GM18870 (cell line): ENCODE measurements around the gene TBC1D19.

Source experiments
- ATAC-seq: cut with Tn5 transposase; IDR thresholded peaks from one replicate; pipeline ENCODE4 v1.9.1; 2021; ENCODE audit warnings: moderate library complexity; ENCODE audit not compliant: unreplicated experiment

TBC1D19 gene

DNA sequence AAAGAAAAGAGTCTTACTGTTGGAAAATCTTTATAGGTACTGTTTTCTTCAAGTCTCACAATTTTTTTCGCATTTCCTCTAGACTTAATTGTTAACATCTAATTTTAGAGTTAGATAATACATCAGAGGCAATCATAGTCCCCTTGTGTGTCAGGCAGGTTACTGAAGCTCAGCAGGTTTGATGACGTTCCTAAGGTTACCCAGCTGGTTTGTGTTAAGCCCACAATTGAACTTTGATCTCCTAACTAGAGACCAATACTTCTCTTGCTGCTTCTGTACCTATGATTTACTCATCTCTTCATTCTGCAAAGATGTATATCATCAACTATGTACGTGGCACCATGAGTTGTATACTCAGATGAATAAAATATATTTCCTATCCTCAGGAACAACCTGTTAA, 145.1 kb downstream of the TBC1D19 start:
- no peak for ATAC-seq

DNA sequence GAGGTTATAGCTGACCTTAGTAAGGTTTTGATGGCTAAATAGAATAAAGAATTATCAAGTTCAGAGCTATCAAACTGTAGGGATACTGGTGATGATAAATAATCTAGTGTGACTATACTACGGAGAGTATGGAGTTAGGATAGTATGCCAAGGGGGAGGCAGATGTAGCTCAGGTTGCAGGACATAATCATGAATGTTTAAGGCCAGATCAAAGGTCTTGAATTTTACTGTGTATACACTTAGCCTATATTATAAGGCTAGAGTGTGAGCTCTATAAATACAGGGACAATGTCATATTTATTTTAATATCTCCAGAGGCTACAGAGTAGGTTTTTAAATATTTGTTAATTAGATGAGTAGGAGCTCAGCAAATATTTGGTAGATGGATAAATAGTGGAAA, 145.7 kb downstream of the TBC1D19 start:
- ATAC-seq, result no peak

DNA sequence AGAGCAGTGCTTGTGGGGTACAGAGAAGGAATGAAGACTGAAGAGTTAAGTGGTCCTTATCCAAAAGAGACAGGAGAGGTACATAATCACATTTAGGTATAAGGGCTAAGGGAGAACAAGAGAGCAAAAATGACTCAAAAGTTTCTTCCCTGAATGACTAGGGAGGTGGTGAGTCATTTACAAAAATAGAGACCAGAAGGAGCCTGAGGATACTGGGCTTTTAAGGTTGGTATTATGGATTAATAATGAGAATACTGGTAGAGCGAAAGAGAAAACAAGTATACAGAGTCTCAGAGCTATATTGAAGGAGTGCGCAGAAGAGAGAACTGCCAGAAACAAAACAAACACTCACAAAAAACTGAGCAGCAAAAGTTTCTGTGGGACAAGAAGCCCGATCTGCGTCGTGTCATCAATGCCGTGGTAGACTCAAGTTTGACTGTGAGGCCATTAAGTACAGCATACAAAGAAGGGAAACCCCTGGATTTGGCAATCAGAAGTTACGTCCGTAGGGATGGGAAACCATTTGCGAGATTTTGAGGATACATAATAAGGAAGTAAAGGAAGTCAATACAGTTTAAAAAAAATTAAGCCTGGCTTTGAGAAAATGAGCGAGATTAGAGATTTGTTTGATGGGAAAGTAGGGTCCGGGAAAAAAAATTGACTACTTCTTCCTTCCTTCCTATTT, 147.6 kb downstream of the TBC1D19 start:
- ATAC-seq, result peak; percentile 99

DNA sequence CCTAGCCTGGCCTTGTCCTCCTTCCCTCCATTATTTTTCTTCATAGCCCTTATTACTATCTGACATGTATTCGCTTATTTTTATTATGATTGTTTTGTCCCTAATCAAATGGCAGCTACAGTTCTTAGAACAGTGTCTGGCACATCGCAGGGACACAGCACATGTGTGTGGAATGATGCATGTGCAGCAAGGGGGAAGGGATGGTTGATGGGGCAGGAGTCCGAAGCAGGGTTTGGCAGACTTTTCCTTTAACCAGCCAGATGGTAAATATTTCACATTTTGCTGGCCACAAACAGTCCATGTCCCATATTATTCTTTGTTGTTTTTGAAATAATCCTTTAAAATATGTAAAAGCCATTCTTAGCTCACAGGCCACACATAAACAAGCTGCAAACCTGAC, 148.5 kb downstream of the TBC1D19 start:
- no peak for ATAC-seq

DNA sequence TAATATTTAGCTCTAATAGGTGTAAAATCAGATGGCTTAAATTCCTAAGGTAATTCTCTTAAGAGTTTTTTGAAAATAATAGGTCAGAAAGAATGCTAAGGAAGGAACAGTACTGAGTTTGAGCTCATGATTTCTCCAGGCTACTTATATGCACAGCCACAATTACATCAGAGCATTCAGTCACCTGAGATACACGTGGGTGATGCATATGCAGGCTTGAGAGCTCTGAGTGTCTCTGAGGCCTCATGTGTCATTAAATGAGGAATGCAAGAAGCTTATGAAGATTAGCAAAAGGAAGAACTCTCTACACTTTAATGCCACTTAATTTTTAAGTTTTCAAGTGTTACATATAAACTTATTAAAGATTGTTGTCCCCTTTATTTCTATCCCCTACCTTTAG, 152.7 kb downstream of the TBC1D19 start:
- ATAC-seq, result no peak

DNA sequence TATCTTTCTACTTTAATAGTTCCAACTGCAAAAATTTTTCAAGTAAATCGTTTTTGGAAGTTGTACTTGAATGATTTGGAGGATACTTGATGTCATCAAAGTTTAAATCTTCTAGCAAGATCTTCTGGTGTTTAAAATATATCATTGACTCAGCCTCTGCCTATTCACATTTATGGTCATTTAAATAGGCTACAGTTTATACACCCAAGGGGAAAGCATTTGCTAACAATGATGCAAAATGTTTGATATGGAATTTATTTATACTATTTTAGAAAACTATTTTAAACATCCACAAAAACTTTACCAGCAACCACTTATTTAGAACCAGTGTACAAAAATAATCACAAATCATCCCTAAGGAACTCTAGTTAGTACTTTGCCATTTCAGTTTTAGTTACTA, 153.5 kb downstream of the TBC1D19 start:
- no peak for ATAC-seq

DNA sequence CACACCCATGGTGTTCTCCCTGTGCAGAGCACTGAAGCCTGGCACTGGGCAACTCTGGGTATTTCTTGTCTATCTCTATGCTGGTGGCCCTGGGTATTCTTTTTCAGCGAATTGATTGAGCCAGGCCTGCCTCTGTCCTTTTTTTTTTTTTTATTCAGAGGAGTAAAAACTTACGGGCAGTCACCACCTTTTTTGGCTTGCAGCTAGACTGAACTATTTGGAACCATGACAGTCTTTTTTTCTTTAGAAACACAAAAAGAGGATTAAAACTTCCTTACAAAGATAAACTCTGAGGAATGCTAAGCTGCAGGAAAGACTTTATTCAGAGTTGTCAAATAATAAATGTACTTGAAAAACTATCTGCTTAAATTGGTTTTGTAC, 157.6 kb downstream of the TBC1D19 start:
- ATAC-seq, result no peak

DNA sequence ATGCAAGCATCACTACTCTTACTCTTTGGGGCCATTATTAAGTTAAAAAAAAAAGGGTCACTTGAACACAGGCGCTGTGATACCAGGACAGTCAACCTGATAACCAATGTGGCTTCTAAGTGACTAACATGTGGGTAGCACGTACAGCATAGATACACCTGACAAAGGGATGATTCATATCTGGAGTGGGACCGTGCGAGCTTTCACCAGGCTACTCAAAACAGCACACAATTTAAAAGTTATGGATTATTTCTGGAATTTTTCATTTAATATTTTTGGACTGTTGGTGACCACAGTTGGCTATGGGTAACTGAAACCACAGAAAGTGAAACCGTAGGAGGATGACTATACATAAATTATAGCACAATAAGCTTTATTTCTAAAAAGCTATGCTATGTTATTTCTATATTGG, 162.9 kb downstream of the TBC1D19 start:
- ATAC-seq, result peak; percentile 99

DNA sequence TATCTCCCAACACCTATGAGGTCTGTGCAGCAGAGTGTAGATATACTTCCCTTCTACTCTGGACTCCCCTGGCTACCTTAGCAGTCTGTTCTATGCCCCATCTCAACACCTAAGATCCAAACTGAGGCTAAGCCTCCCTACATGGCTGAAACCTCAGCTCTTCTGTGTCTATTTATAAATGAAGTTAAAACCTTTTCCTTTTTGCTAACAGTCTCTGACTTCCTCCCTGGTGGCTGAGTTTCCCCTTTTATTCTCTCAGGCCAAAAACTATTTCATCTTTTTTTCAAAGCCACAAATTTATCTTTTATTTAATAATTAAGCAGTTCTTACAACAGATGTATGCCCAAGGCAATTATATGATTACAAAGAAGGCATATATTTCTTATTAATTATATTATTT, 164.9 kb downstream of the TBC1D19 start:
- ATAC-seq, result no peak

DNA sequence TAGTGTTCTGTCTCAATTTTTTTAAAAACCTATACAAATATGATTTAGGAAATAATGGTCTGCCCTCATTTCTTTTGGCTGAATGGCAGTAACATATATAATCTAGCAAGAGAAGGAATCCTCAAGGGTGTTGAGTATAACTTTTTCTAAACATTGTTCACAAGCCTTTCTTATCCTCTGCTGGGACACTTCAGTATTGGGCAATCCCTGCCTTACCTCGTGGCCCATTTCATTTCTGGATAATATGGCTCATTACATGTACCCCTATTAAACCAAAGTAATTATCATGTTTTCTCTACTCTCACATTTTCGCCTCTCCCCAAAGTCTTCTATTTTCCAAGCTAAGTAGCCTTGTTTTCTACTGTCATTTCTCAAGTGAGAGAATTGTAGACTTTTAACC, 166.0 kb downstream of the TBC1D19 start:
- ATAC-seq, result no peak

DNA sequence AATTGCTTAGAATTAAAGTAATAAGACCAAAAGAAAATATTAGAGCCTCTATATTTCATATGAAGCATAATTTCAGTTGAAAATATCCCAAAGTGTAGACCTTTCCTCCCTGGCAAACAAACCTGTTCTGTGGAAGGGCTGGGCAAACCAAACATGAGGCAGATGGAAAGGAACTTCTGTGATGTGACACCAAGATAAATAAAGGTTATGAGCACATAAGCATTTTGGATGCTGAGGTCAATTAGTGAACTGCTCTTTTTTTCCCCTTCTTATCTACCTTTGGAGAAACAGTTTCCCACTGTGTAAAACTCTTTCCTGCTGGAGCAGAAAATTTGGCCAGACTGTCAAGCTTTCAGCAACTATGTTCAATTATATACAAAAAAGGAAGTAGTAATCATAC, 167.1 kb downstream of the TBC1D19 start:
- no peak for ATAC-seq

DNA sequence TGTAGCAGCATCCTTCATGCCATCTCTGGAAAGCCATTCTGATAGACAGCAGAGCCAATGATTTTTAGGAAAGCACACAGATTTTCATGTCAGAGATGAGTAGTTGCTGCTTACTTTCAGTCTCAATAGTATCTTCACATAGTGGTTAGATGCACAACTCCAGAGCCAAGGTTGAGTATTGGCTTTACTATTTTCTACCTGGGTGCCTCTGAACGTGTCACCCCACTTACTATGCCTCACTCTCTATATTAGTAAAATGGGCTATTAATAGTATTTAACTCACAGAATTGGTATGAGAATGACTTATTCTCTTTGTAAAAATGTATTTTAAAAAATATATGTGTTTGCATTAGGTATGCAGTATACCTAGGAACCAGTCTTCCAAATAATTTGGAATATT, 168.0 kb downstream of the TBC1D19 start:
- peak; percentile 94 for ATAC-seq

DNA sequence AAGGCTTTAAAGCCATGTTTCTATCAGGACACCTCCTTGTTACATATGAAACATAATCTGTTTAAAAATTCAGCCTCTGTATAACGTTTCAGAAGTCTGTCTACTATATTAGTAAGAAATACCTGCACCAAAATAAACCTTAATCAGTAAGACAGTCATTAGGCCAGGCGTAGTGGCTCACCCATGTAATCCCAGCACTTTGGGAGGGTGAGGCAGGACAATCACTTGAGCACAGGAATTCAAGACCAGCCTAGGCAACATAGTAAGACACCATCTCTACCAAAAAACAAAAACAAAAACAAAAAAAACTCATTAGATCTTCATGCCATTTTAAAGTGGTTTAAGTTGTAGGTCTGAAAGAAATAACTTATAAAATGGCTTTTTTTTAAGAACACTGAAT, 169.3 kb downstream of the TBC1D19 start:
- no peak for ATAC-seq

DNA sequence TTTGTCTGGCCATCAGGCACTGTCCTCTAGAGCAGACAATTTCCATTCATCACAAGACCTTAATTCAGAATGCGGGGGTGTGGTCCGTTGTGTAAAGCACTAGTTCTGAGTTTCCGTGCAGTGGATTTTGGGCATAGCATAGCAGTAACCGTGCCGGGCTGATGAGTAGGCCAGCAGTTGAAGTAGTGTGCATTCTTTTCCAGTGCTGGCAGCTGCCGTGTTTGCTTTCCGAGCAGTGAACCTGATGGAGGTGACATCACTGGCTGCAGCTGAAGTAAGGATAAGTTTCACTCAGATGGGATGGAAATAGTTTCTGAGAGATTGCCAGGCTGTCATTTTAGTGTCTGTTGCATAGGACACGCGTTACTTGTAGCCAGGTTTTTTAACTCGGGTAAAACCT, 169.7 kb downstream of the TBC1D19 start:
- no peak for ATAC-seq

DNA sequence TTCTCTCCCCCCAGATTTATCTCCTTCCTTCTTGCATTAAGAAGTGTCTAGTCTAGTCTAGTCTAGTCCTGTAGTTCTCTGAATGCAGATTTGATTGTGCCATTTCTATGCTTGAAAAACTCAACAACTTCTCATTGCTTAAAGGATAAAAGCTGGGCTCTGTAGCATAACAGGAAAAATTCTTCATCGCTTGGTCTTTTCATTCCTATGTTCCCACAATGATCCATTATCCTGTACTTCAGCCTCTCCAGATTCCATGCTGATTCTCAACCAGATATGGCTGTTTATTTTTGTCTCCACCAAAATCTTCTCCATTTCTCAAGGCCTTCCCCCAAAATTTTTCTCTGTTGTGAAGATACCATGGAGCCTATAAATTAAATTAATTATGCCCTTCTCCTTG, 173.9 kb downstream of the TBC1D19 start:
- no peak for ATAC-seq

DNA sequence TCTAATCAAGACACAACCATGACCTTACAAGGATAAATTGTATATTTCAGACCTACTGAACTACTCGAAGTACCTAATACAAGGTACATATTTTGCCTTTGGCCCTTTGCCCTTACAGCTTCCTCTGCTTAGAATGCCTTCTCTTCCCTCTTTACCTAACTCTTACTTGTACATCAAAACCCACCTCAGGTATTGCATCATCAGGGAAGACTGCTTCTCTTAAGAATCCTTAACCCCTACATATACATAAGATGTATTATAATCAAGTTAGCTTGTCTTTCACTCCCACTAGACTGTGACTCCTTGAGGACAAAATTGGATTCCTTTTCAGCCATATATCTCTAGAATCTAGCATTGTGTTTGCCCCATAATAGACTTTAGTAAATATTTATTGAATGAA, 175.0 kb downstream of the TBC1D19 start:
- no peak for ATAC-seq

DNA sequence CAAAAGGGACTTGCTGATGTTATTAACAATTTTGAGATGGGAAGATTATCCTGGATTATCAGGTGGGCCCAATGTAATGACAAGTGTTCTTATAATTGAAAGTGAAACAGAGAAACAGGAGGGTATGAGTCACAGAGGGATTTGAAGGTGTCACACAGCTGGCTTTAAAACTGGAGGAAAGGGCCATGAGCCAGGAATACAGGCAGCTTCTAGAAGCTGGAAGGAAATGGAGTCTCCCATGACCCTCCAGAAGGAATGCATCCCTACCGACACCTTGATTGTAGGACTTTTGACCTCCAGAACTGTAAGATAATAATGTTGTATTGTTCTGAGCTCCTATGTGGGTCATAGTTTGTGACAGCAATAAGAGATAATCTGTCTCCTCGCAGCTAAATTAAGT, 178.8 kb downstream of the TBC1D19 start:
- ATAC-seq, result peak; percentile 44

DNA sequence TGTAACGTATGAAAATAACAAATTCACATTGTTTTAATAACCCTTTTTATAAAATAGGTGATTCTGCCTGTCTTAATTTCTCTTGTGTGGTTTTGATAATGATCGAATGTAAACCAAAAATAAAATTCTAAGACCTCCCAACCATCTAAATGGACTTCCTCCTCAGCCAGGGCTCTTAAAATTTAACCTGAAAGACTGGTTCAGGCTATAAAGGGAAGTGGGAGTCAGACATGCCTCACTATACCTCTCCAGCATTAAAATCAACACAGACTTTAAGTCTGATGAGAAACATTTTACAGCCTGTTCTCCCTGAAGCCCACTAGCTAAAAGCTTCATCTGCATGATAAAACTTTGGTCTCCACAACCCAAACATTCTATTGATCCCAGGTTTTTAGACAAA, 179.2 kb downstream of the TBC1D19 start:
- no peak for ATAC-seq

DNA sequence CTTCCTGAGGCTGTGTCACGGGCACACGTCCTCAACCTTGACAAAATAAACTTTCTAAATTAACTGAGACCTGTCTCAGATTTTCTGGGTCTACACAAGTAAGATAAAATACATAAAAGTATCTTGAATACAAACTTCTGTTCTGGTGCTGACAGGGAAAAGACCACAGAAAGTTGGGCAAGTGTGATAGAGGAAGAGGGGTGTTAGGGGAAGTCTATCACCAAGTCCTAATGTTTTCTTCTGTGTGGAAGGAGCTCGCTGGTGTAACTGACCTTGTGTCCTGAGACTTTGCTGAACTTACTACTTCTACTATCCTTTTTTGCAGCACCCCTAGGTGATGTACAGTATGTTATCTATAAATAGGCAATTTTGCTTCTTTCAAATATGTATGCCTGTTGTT, 179.8 kb downstream of the TBC1D19 start:
- ATAC-seq, result no peak

DNA sequence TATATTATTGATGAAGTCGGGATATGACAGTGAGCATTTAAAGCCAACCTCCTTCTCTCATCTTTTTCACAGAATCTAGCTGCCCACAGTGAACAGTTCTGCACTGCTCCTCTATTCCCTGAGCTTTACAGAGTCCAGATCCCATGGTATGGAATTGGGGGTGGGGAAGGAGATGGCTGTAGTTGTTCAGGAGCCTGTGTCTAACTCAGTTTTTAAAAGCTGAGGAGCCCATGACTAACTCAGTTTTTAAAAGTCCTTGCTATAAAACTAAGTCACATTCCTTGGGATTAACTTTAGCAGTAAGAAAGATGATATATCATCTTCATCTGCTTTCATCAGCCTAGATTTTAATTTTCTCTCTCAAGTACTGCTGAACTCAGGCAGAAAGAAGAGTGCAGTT, 180.3 kb downstream of the TBC1D19 start:
- no peak for ATAC-seq

DNA sequence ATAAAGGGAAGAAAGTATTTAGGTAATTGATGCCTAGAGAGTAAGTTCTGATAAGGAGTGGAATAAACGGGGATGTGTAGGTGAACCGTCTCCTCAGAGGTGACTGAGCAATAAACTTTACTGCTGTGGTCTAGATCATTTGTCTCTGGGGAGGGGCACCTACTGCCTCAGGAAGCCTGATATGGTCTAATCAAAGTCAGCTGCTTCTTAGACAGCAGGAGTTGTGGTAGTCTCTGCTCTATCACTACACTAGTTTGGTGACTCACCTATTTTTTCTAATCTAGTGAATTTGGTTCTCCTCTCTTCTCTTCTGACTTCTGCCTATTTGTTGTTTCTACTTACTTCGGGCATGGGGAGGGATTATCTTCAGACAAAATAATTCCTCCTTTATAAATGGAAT, 181.6 kb downstream of the TBC1D19 start:
- no peak for ATAC-seq

DNA sequence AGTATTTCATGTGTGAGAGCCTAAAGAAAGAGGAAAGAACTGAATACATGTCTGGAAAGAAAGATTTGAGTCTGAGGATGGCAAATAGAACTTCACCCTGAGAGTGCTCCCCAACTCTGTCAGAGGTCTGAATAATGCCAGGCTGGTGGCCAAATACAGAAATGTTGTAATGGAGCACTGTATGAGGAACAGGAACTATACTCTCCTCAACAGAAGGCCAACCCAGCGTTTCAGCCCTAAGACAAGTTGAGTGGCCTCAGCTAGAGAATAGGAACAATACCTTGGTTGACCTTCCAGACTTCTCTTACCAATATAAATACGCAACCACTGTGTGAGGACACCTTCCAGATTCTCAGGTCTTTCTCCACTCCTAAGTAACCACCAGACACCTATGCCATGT, 182.3 kb downstream of the TBC1D19 start:
- peak; percentile 76 for ATAC-seq

DNA sequence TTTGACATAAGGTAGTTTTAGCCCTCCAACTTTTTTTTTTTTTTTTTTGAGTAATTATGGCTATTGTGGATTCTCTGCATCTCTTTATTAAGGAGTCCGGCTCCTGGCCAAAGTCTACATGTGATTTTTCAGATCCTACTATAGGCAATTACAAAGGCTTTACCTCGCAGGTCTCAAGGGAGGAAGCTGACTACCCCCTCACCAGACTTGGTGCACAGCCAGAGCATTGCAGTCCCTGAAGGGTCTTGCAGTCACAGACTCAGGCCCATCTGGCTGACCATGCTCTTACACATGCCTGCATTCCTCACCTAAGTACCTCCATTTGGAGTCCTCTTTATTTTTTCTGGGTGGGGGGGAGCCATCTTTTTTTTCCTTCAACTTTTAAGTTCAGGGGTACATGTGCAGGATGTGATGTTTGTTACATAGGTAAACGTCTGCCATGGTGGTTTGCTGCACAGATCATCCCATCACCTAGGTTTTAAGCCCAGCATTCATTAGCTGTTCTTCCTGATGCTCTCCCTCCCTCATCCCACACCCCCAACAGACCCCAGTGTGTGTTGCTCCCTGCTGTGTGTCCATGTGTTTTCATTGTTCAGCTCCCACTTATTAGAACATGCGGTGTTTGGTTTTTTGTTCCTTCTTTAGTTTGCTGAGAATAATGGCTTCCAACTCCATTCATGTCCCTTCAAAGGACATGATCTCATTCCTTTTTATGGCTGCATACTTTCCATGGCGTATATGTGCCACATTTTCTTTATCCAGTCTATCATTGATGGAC, 188.4 kb downstream of the TBC1D19 start:
- ATAC-seq, result no peak
